GM19099 (cell line): ENCODE data around the gene OBSCN.

Experiments
- POLR2A ChIP-seq: IDR thresholded peaks from 3 replicates; pipeline ENCODE4 v1.6.1; 2011; ENCODE audit warnings: low read depth; ENCODE audit not compliant: insufficient read length; ENCODE audit errors: extremely low read depth

OBSCN gene

GRCh38 chr1:228311091-228311490 is 103.2 kb downstream of the OBSCN start:
- no peak for TF ChIP-seq POLR2A

GRCh38 chr1:228312136-228312764 is 104.4 kb downstream of the OBSCN start:
- TF ChIP-seq POLR2A = no peak

- no peak for TF ChIP-seq POLR2A
These were observed 105.9 kb downstream of the OBSCN start for GRCh38 chr1:228313536-228314277.

GRCh38 chr1:228314315-228314657 is 106.4 kb downstream of the OBSCN start:
- TF ChIP-seq POLR2A = no peak

- no peak for TF ChIP-seq POLR2A
These were observed 107.0 kb downstream of the OBSCN start for GRCh38 chr1:228314658-228315483.

GRCh38 chr1:228315484-228315944 is 107.7 kb downstream of the OBSCN start:
- no peak for TF ChIP-seq POLR2A

GRCh38 chr1:228315945-228316588 is 108.2 kb downstream of the OBSCN start:
- no peak for TF ChIP-seq POLR2A

- TF ChIP-seq POLR2A = no peak
These were observed 108.9 kb downstream of the OBSCN start for GRCh38 chr1:228316589-228317387.

- TF ChIP-seq POLR2A = no peak
These were observed 109.6 kb downstream of the OBSCN start for GRCh38 chr1:228317411-228317828.

GRCh38 chr1:228317891-228318810 is 110.3 kb downstream of the OBSCN start:
- no peak for TF ChIP-seq POLR2A

- no peak for TF ChIP-seq POLR2A
These were observed 111.0 kb downstream of the OBSCN start for GRCh38 chr1:228318823-228319241.

GRCh38 chr1:228319352-228320088 is 111.7 kb downstream of the OBSCN start:
- TF ChIP-seq POLR2A = no peak

- no peak for TF ChIP-seq POLR2A
These were observed 112.5 kb downstream of the OBSCN start for GRCh38 chr1:228320394-228320793.
